HG03103 (cell line): ENCODE measurements around the gene TWSG1.

Source experiments
- ATAC-seq: cut with Tn5 transposase; IDR thresholded peaks from one replicate; pipeline ENCODE4 v1.9.1; 2021; ENCODE audit warnings: low read depth; ENCODE audit not compliant: unreplicated experiment

Gene TWSG1

DNA sequence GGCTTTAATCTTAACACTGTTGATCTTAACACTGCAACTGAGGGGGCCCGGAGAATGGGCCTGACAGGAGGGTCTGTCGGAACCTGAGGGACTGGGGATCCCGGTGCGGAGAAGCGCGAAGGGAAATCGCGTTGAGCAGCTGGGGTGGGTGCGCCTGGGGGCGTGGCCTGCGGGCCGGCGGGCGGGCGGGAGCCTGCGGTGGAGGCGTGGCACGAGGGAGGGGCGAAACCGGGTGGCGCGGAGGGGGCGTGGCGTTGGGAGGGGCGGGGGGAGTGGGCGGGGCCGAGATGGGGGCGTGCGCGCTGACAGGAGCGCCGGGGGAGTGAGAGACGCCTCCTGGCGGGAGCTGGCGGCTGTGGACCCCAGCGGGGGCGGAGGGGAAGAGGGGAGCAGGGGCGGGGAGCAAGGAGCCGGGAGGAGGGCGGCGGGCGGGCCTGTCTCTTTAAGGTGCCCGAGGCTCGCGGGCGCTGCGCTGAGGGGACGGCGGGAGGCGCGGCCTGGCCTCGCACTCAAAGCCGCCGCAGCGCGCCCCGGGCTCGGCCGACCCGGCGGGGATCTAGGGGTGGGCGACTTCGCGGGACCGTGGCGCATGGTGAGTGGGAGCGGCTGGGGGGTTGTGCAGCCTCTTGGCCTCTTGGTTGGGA lies at the start of gene TWSG1:
TSS of gene TWSG1 (plus strand) at position 445 of the 644 bp plus-strand sequence. CDS start 2,457 bp downstream, outside the sequence.
- ATAC-seq = peak; percentile 71

DNA sequence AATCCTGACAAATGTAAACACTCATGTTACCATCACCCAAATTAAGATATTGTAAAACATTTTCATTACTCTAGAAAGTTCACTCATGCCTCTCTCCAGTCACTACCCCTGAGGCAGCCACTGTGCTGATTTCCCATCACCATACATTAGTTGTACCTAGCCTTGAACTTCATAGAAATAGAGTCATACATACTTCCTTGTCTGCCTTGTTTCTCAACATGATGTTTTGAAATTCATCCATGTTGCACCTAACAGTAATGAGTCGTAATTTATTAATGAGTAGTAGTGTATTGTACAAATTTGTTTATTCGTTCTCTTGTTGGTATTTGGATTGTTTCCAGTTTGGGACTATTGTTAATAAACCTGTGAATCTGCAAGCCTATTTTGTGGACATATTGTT lies 49.0 kb upstream of the TWSG1 start:
- no peak for ATAC-seq

DNA sequence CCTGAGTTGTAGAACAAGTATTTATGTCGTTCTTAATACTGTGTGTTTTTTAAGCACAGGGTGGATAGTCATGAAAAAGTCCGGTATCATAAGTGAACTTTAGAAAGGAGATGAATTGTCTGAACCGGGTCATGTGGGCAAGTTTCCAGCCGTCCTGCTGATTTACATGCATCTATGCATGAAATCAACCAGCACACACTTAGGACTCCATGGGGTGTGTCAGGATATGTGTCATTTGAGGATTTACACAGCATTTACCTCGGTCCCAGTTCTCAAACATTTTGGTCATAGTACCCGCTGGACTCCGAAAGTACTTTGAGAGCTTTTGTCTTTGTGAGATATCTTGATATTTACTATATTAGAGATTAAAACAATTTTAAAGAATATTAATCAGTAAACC lies 47.5 kb upstream of the TWSG1 start:
- ATAC-seq = no peak

DNA sequence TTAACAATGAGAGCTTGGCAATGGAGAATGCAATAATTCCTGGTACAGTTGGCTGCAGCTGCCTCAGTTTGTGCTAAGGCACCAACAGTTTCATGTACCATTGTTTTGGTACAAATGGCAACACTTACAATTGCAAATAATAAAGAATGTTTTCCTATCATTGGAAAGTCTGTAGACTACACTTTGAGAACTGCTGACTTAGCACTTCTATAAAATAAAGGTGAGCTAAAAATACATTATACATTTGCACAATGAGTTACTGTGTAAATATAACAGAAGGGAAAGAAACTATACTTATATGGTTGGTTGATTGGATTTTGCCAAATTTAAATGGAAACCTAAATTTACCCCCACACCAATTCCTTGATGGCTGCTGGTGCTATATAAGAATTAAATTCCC lies 44.9 kb upstream of the TWSG1 start:
- no peak for ATAC-seq

DNA sequence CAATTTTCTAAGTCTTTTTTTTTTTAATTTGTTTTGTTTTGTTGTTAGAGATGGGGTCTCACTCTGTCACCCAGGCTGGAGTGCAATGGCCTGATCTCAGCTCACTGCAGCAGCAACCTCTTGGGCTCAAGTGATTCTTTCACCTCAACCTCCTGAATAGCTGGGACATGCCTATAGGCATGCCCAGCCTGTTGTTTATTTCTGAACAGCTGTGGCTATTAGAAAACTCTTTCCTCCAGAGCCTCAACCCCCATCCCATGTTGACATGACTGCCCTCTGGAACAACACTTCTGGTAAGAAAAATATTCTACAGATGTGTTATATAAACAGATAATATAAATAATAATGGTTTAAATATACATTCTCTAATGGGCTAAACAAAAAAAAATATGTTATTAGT lies 44.4 kb upstream of the TWSG1 start:
- no peak for ATAC-seq

DNA sequence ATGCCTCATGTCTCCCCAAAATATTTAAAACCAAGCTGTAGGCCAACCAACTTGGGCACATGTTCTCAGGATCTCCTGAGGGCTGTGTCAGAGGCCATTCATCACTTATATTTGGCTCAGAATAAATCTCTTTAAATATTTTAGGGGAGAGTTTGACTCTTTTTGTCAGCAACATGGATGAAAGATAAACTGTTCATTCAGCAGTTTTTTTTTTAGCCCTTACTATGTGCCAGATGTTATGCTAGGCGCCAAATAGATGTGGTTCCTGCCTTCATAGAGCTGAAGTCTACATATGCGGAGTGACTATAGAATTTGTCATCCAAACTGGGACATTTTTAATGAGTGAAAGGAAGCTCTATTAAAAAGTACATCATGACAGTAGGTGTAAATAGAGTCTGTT lies 42.5 kb upstream of the TWSG1 start:
- no peak for ATAC-seq

DNA sequence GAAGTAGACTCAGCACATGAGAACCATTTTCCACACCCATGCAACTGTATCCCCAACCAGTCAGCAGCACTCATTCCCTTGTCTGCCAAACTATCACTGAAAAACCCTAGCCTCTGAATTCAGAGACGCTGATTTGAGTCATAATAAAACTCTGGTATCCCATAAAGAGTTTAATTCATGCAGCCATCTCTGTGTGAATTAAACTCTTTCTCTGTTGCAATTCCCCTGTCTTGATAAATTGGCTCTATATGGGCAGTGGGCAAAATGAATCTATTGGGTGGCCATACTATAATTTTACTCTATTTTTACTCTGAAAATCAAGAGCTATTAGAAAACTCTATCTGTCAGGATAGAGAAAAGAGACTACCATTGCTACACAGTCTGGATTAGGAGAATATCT lies 40.6 kb upstream of the TWSG1 start:
- ATAC-seq = no peak

DNA sequence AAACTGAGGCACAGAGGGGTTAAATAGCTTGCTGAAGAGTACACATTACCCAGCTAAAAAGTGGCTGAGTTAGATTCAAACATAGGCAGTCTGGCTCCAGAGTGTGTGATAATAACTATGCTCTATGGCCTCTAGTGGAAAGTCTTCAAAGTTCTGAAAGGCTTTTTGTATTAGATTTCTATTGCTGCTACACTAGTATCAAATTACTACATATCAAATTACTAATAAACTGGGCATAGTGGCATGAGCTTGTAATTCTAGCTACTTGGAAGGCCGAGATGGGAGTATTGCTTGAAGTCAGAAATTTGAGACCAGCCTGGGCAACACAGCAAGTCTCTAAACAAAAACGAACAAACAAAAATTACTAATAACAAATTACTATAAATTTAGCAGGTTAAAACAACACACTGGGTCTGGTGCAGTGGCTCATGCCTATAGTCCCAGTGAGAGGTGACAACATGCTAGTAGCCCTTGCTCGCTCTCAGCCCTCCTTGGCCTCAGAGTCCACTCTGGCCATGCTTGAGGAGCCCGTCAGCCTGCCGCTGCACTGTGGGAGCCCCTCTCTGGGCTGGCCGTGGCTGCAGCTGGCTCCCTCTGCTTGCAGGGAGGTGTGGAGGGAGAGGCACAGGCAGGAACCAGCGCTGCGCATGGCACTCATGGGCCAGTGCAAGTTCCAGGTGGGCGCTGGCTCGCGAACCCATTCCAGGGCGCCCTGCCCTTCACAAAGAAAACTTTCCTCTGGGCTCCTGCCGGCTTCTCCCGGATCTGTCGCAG lies 38.2 kb upstream of the TWSG1 start:
- no peak for ATAC-seq

DNA sequence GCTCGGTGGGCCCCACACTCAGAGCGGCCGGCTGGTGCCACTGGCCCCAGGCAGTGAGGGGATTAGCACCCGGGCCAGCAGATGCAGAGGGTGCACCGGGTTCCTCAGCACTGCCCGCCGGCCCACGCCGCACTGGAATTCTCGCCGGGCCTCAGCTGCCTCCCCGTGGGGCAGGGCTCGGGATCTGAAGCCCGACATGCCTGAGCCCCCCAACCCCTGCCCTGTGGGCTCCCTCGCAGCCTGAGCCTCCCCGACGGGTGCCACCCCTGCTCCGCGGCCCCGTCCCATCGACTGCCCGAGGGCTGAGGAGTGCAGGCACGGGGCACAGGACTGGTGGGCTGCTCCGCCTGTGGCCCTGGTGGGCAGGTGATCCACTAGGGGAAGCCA lies 37.6 kb upstream of the TWSG1 start:
- no peak for ATAC-seq

DNA sequence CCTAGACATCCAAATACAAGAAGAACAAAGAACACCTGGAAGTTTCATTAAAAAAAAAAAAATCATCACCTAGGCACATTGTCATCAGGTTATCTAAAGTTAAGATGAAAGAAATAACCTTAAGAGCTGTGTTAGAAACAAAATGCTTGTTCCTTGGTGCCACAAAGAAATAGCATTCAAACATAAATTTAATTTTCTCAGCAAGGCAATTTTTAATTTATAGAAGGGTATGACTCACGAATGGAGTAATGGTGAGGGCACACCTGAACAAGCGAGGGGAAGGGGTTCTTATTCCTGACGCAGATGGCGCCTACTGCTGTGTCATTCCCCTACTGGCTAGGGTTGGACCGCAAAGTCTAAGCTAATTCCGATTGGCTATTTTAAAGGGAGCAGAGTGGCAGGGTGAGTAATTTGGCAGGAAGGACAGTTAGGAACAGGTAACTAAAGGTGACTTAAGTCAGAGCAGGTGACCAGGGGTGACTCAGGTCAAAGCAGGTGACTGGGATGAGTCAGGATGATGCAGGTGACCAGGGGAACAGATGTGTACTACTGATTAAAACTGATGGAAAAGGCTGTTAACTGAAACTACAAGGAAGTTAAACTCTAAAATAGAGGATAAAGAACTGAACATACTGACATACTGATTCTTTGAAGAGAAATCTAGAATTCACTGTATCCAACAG lies 30.0 kb upstream of the TWSG1 start:
- ATAC-seq = no peak

DNA sequence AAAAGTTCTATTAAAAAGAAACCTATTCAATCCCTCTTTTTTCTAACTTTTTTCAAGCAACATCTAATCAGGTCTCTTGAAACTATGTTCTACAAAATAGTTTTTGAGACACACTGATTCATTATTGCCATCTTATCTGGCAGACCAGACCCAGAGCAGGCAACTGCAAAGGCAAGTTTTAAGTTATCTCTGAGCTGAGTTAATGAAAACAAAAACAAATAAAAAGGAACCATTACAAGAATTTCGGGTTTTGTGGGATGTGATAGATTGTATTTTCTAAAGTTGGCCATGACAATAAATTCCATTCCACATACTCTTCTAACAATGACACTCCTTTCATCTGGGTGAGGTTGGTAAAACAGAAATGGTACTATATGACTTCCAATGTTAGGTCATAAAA lies 15.2 kb upstream of the TWSG1 start:
- no peak for ATAC-seq

DNA sequence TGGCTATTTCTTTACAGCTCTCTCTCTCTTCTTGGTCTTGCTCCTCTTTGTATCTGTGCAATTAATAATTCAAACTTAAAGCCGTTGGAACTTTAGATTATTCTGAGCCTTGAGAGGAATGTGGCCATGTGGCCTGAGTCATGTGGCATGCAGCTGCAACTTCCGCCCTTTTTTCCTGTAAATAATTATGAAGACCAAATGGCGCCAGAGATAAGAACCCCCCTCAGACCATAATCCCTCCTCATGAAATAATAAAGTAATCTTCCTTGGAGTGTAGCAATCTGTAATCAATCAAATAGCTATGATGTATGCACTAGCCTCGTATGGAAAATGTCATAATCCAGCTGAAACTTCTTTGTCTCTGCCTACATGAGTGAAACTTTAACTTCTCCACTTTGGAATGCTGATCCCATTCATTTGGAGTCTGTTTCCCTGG lies 13.5 kb upstream of the TWSG1 start:
- ATAC-seq = no peak

DNA sequence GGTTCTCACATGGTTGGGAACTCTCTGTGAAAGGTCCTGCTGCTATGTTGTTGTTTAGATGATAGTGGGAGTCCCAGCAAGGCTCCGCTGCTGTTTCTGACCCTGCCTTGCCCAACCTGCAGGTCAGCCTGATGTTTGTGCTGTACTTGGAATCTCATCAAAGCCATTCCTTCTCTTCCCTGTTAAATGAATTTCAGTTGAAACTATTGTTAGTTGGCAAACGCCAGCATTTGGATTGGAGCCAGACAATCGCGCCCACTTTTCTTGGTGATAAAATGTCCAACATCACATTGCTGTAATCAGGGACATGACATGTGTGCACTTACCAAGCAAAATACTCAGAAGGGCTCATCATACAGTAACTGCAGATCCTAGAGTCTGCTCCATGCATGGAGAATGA lies 12.8 kb upstream of the TWSG1 start:
- no peak for ATAC-seq

DNA sequence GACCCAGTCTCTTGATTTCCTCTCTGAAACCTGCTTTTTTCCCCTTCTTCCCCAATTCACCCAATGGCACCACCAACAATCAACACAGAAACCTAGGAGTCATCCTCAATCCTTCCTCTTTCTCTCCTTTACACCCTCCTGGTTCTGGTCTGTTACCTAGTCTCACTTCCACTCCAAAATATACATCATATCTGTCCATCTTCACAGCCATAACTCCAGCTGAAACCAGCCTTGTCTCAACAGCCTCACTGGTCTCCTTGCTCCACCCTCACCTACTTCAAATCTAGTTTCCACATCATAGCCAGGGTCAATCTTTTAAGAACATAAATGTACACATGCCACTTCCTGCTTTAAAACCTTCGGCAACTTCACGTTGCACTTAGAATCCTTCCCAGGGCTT lies 11.8 kb upstream of the TWSG1 start:
- ATAC-seq = no peak

DNA sequence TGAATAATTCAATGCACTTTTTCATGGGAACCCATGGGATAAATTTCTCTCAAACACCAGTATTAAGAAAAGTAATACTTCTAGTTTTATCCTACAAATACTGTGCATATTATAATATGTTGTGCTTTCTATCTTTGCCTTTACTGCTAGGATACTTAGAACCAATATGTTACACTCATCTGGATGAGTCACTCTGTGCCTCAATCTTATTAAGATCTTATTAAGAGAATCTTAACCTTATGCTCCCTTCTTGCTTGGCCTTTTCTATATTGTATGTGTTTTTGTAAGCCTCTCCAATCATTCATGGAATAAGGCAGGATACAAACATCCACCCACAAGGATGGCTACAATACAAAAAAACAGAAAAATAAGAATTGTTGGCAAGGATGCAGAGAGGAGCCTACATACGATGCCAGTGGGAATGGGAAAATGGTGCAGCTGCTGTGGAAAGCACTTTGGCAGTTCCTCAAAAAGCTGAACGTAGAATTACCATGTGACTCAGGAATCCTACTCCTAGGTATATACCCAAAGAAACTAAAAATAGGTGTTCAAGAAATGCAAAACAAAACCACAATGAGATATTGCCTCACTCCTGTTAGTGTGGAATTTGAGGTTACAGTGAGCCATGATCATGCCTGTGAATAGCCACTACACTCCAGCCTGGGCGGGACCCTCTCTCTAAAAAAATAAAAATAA lies 10.7 kb upstream of the TWSG1 start:
- no peak for ATAC-seq

DNA sequence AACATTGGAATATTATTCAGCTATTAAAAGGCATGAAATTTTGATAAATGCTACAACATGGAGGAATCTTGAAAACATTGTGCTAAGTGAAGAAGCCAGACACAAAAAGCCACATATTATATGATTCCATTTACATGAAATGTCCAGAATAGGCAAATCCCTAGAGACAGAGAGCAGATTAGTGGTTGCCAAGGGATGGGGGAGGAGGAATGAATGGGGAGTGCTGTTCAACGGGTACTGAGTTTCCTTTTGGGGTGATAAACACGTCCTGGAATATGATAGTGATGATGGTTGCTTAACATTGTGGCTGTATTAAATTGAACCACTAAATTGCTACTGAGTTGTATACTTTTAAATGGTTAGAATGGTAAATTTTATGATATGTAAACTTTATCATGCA lies 8.9 kb upstream of the TWSG1 start:
- no peak for ATAC-seq

DNA sequence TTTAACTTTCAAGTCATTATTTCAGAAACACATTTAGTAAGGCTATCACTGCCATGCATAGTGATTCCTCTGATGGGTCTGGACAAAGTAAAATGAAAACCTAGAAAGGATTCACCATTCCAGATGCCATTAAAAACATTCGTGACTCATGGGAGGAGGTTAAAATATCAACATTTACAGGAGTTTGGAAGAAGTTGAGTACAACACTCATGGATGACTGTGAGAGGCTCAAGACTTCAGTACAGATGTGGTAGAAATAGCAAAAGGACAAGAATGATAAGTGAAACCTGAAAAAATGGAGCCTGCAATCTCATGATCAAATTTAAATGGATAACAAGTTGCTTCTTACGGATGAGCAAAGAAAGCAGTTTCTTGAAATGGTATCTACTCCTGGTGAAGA lies 5.8 kb upstream of the TWSG1 start:
- ATAC-seq = no peak

DNA sequence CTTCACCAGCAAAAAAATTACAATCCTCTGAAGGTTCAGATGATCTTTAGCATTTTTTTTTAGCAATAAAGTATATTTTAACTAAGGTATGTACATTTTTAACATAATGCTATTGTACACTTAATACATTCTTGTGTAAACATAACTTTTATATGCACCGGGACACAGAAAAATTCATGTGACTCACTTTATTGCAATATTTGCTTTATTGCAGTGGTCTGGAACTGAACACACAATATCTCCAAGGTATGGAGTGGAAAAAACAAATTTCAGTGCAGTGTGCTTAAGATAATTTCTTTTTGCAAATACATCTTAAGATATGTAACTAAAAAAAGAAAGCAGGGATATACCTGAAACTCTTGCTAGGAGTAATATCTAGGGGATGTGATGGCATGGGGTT lies 5.1 kb upstream of the TWSG1 start:
- ATAC-seq = no peak

DNA sequence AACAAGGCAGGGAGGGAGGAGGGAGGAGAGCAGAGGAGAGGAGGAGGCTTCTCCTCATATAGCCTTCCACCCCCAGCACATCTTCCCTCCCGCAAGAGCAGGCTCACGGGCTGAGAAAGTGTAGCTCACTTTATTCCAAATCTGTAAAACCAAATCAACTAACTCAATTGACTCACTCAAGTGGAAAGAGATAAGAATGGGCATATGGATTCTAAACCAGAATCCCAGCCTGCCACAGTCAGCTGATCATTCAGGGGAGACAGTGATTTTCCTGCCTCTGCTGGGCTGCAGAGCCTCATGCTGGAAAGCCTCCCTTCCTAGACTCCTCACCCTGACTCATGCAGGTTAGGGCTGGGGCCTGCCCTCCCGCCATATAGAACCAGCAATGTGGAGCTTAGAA lies 4.2 kb upstream of the TWSG1 start:
- ATAC-seq = no peak

DNA sequence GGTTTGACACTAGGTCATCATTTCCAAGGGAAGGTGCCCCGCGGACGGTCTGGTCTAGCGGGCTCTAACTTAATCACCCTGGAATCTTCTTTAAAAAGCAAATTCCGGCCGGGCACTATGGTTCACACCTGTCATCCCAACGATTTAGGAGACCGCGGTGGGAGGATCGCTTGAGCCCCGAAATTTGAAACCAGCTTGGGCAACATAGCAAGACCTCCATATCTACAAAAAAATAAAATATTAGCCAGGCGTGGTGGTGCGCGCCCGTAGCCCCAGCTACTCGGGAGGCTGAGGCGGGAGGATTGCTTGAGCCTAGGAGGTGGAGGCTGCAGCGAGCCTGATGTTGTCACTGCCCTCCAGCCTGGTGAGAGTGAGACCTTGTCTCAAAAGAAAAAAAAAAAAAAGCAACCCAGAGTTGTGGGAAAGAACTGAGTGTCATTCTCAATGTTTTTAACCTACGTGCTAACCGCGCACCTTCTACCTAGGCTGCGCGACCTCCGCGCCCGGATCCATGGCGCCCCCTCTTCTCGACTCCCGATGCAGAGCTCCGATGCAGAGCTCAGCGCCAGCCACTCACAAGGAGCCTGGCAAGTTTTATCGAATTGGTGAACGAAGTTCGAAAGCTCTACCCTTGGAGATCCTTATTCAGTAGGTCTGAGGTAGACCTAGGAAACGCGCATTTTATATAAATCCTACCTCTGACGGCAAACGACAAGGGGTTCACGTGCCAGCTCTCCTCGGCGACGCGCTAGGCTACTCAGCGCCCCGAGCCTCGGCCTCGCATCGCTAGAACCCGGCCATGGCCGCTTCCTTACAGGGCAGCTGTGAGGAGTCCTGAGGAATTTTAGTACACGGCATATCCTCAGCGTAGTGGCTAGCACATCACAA lies 888 bp upstream of the TWSG1 start:
- ATAC-seq = peak; percentile 19
